Left kidney (tissue), 2 donors: Measurements from ENCODE around the gene GCK. TPM values are rescaled to one million over a fixed set of nuclear protein-coding genes. Genes with fewer than 3 reads are reported as not detected.

Experiments used
- DNase-seq: peaks from one replicate; pipeline ENCODE4 v3.0.0-alpha.2; 2013
- polyA plus RNA-seq: library from polyadenylated mRNA; unstranded; fragments of 120-200 nt; gene quantifications from one replicate; pipeline ENCODE4 v1.2.1, GENCODE V29; 2013; ENCODE audit not compliant: insufficient read length

Gene GCK
- polyA plus RNA-seq, 1 donor: 2.8 TPM

- no peak for DNase-seq
Measured at GRCh38 chr7:44223362-44224079, 34.3 kb upstream of the GCK start.

GRCh38 chr7:44222776-44223261 lies 33.6 kb upstream of the GCK start:
- DNase-seq: no peak

- DNase-seq: no peak
Measured at GRCh38 chr7:44222074-44222473, 32.8 kb upstream of the GCK start.

- DNase-seq: no peak
Measured at GRCh38 chr7:44221231-44221791, 32.1 kb upstream of the GCK start.

GRCh38 chr7:44220358-44221112 lies 31.3 kb upstream of the GCK start:
- no peak for DNase-seq

GRCh38 chr7:44220046-44220357 lies 30.8 kb upstream of the GCK start:
- DNase-seq: no peak

- no peak for DNase-seq
Measured at GRCh38 chr7:44219371-44220045, 30.3 kb upstream of the GCK start.

GRCh38 chr7:44218418-44219201 lies 29.4 kb upstream of the GCK start:
- no peak for DNase-seq

- DNase-seq: no peak
Measured at GRCh38 chr7:44217852-44218402, 28.7 kb upstream of the GCK start.

- no peak for DNase-seq
Measured at GRCh38 chr7:44217223-44217714, 28.0 kb upstream of the GCK start.

GRCh38 chr7:44216521-44217222 lies 27.4 kb upstream of the GCK start:
- DNase-seq: no peak

GRCh38 chr7:44216019-44216418 lies 26.8 kb upstream of the GCK start:
- DNase-seq: no peak

- DNase-seq: no peak
Measured at GRCh38 chr7:44215531-44215930, 26.3 kb upstream of the GCK start.

- no peak for DNase-seq
Measured at GRCh38 chr7:44213877-44214388, 24.7 kb upstream of the GCK start.

GRCh38 chr7:44213206-44213876 lies 24.1 kb upstream of the GCK start:
- DNase-seq: no peak

- DNase-seq: no peak
Measured at GRCh38 chr7:44212581-44213184, 23.4 kb upstream of the GCK start.

GRCh38 chr7:44212018-44212417 lies 22.8 kb upstream of the GCK start:
- DNase-seq: no peak

GRCh38 chr7:44211126-44211675 lies 22.0 kb upstream of the GCK start:
- no peak for DNase-seq

GRCh38 chr7:44210107-44210506 lies 20.9 kb upstream of the GCK start:
- DNase-seq: no peak
